ENCODE measurements around the gene MED17. TPM values are rescaled to one million over a fixed set of nuclear protein-coding genes. Genes with fewer than 3 reads are reported as not detected.
A peak's percentile ranks its signal among the peaks of the same experiment; 100 is the strongest.

MED17 gene
- total RNA-seq, 1 donor from 2014 or later, result 23.7 TPM

GRCh38 chr11:93761910-93762309 is 22.2 kb upstream of the MED17 start:
- Histone ChIP-seq H3K36me3 (ENCODE audit: control insufficient read depth, insufficient read depth, low read length) (peaks cover 8% of the 10 kb centered on the region), H3K27me3 (ENCODE audit: control insufficient read depth, insufficient read depth, low read length) (no peaks in the 10 kb centered on the region), H3K4me3 (ENCODE audit: low read depth, low read length) (no peak overlapping the region)
- FAIRE-seq (no peak), DNase-seq (ENCODE audit: low read depth) (no peak)
- TF ChIP-seq, protein P1, sequence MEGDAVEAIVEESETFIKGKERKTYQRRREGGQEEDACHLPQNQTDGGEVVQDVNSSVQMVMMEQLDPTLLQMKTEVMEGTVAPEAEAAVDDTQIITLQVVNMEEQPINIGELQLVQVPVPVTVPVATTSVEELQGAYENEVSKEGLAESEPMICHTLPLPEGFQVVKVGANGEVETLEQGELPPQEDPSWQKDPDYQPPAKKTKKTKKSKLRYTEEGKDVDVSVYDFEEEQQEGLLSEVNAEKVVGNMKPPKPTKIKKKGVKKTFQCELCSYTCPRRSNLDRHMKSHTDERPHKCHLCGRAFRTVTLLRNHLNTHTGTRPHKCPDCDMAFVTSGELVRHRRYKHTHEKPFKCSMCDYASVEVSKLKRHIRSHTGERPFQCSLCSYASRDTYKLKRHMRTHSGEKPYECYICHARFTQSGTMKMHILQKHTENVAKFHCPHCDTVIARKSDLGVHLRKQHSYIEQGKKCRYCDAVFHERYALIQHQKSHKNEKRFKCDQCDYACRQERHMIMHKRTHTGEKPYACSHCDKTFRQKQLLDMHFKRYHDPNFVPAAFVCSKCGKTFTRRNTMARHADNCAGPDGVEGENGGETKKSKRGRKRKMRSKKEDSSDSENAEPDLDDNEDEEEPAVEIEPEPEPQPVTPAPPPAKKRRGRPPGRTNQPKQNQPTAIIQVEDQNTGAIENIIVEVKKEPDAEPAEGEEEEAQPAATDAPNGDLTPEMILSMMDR (IDR thresholded peaks at IDR 0.05; ENCODE audit: insufficient read depth, low read length, severe bottlenecking), result no peak

- FAIRE-seq, result no peak
Observed at GRCh38 chr11:93765551-93765950, 18.5 kb upstream of the MED17 start.

GRCh38 chr11:93766504-93766903 is 17.6 kb upstream of the MED17 start:
- peak; percentile 10 for DNase-seq (ENCODE audit: low read depth)
- TF ChIP-seq, protein P1 (IDR thresholded peaks at IDR 0.05; ENCODE audit: insufficient read depth, low read length, severe bottlenecking), result no peak
- Histone ChIP-seq H3K36me3 (ENCODE audit: control insufficient read depth, insufficient read depth, low read length) (no peaks in the 10 kb centered on the region), H3K4me3 (ENCODE audit: low read depth, low read length) (no peak overlapping the region), H3K27me3 (ENCODE audit: control insufficient read depth, insufficient read depth, low read length) (no peaks in the 10 kb centered on the region)
- FAIRE-seq, result no peak

More at GRCh38 chr11:93765551-93765950, 18.5 kb upstream of the MED17 start:
- H3K36me3 ChIP-seq (ENCODE audit: control insufficient read depth, insufficient read depth, low read length), result no peaks in the 10 kb centered on the region
- DNase-seq (ENCODE audit: low read depth), result no peak
- TF ChIP-seq, protein P1 (IDR thresholded peaks at IDR 0.05; ENCODE audit: insufficient read depth, low read length, severe bottlenecking), result no peak
- no peak overlapping the region for H3K4me3 ChIP-seq (ENCODE audit: low read depth, low read length)
- H3K27me3 ChIP-seq (ENCODE audit: control insufficient read depth, insufficient read depth, low read length), result no peaks in the 10 kb centered on the region

GRCh38 chr11:93767018-93767417 is 17.1 kb upstream of the MED17 start:
- FAIRE-seq, result no peak

GRCh38 chr11:93770160-93770559 is 13.9 kb upstream of the MED17 start:
- TF ChIP-seq, protein P1 (IDR thresholded peaks at IDR 0.05; ENCODE audit: insufficient read depth, low read length, severe bottlenecking), result no peak
- Histone ChIP-seq H3K27me3 (ENCODE audit: control insufficient read depth, insufficient read depth, low read length) (no peaks in the 10 kb centered on the region), H3K36me3 (ENCODE audit: control insufficient read depth, insufficient read depth, low read length) (no peaks in the 10 kb centered on the region), H3K4me3 (ENCODE audit: low read depth, low read length) (no peak overlapping the region)
- DNase-seq (ENCODE audit: low read depth) (no peak), FAIRE-seq (no peak)

More at GRCh38 chr11:93767018-93767417, 17.1 kb upstream of the MED17 start:
- peak; percentile 35 for DNase-seq (ENCODE audit: low read depth)
- H3K4me3 ChIP-seq (ENCODE audit: low read depth, low read length), result no peak overlapping the region
- H3K27me3 ChIP-seq (ENCODE audit: control insufficient read depth, insufficient read depth, low read length), result no peaks in the 10 kb centered on the region
- TF ChIP-seq, protein P1 (IDR thresholded peaks at IDR 0.05; ENCODE audit: insufficient read depth, low read length, severe bottlenecking), result no peak
- H3K36me3 ChIP-seq (ENCODE audit: control insufficient read depth, insufficient read depth, low read length), result no peaks in the 10 kb centered on the region

GRCh38 chr11:93772123-93772522 is 12.0 kb upstream of the MED17 start:
- Histone ChIP-seq H3K27me3 (ENCODE audit: control insufficient read depth, insufficient read depth, low read length) (no peaks in the 10 kb centered on the region), H3K36me3 (ENCODE audit: control insufficient read depth, insufficient read depth, low read length) (no peaks in the 10 kb centered on the region), H3K4me3 (ENCODE audit: low read depth, low read length) (no peak overlapping the region)
- FAIRE-seq, result no peak
- TF ChIP-seq, protein P1 (IDR thresholded peaks at IDR 0.05; ENCODE audit: insufficient read depth, low read length, severe bottlenecking), result no peak
- DNase-seq (ENCODE audit: low read depth), result no peak
